HFF-Myc (cell line): ENCODE data around the gene LTBP4.

Experiments used
- DNase-seq: peaks from one replicate; pipeline ENCODE4 v3.0.0-alpha.2; 2011; ENCODE audit warnings: low read depth; ENCODE audit errors: extremely low read depth
- H3K4me3 ChIP-seq: replicated peaks from 2 replicates; pipeline ENCODE4 v1.5.1; 2011; ENCODE audit warnings: low read depth, mild to moderate bottlenecking, control low read depth, low read length
- TF ChIP-seq, protein P1 (sequence below): IDR thresholded peaks from 2 replicates; pipeline ENCODE4 v1.5.1; 2012; ENCODE audit warnings: mild to moderate bottlenecking, low read depth, low read length, control low read depth; ENCODE audit errors: missing control alignments

Gene LTBP4

DNA sequence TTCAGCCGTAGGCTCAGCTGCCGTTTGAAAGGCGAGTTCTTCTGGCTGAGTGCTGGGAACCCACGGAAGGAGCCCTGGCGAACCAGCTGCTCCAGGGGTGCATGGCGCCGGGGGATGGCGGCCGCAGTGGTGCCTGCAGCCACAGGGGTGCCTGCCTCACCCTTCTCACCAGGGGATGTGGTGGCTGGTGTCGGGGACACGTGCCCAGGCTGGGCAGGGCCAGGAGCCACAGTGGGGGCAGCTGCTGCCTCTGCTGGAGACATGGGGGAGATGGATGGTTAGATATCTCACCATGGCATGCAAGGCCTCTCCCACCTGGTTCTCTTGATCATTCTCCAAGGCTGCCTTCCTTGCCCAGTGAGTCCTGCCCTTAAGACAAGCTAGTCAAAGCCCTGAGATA, 72.2 kb downstream of the LTBP4 start:
- DNase-seq, result no peak
- no peak overlapping the region for H3K4me3 ChIP-seq
- TF ChIP-seq, protein P1, sequence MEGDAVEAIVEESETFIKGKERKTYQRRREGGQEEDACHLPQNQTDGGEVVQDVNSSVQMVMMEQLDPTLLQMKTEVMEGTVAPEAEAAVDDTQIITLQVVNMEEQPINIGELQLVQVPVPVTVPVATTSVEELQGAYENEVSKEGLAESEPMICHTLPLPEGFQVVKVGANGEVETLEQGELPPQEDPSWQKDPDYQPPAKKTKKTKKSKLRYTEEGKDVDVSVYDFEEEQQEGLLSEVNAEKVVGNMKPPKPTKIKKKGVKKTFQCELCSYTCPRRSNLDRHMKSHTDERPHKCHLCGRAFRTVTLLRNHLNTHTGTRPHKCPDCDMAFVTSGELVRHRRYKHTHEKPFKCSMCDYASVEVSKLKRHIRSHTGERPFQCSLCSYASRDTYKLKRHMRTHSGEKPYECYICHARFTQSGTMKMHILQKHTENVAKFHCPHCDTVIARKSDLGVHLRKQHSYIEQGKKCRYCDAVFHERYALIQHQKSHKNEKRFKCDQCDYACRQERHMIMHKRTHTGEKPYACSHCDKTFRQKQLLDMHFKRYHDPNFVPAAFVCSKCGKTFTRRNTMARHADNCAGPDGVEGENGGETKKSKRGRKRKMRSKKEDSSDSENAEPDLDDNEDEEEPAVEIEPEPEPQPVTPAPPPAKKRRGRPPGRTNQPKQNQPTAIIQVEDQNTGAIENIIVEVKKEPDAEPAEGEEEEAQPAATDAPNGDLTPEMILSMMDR, result no peak

DNA sequence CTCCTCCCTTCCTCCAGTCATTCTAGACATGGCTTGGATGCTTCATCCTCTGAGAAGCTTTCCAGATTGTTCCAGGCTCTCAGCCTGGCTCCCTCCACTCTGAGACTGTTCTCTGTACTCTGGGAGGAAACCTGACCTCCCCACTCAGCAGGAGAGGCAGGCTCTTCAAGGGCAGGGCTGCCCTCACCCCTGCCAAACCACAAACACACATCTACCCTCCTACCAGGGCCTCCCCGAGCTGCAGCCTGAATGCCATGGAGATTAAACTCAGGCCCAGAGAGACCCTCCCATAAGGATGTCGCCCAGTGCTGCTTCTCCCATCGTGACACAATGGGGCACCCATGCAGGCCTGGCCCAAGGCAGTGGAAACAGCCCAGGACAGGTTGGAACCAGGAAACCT, 73.1 kb downstream of the LTBP4 start:
- H3K4me3 ChIP-seq, result no peak overlapping the region
- DNase-seq, result no peak
- TF ChIP-seq, protein P1, result no peak

DNA sequence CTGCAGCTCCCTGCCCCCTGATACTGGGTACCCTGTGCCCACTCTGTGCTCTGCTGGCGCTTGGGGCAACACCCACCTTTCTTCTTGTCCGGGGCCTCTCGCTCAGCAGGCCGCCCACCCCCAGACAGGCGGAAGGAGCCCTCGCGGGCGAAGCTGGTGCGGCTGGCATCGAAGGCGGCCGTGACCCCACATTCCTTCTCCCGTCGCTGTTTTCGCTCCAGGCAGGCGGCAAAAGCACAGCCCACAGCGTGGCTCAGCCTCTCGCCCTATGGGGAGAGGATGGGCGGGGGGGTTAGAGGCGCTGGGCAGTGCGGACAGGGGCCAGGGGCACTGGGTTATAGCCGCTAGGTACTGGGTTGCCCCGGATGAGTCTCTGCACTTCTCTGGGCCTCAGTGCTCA, 76.0 kb downstream of the LTBP4 start:
- TF ChIP-seq, protein P1, result no peak
- no peak for DNase-seq
- no peak overlapping the region for H3K4me3 ChIP-seq
